Measurements from ENCODE around the gene TANGO6.

The TANGO6 gene

DNA sequence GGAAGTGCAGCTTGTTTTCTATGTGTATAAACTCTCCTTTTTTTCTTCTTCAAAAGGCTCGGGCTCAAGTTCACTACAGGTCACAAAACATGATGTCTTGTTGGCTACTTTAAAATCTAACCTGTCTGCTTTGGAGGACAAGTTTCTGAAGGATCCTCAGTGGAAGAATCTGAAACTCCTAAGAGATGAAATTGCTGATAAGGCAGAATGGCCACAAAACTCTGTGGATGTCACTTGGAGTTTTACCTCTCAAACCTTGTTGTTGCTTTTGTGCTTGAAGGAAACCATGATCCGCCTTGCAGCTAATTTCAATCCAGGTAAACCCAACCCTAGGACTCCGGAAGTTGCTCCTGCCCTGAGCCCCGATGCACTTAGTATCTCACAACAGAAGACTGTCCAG is 16.5 kb downstream of the TANGO6 start:
- DNase-seq (ENCODE audit: low read depth), result no peak
- no peak overlapping the region for H3K4me3 ChIP-seq (ENCODE audit: low read depth, low read length)

DNA sequence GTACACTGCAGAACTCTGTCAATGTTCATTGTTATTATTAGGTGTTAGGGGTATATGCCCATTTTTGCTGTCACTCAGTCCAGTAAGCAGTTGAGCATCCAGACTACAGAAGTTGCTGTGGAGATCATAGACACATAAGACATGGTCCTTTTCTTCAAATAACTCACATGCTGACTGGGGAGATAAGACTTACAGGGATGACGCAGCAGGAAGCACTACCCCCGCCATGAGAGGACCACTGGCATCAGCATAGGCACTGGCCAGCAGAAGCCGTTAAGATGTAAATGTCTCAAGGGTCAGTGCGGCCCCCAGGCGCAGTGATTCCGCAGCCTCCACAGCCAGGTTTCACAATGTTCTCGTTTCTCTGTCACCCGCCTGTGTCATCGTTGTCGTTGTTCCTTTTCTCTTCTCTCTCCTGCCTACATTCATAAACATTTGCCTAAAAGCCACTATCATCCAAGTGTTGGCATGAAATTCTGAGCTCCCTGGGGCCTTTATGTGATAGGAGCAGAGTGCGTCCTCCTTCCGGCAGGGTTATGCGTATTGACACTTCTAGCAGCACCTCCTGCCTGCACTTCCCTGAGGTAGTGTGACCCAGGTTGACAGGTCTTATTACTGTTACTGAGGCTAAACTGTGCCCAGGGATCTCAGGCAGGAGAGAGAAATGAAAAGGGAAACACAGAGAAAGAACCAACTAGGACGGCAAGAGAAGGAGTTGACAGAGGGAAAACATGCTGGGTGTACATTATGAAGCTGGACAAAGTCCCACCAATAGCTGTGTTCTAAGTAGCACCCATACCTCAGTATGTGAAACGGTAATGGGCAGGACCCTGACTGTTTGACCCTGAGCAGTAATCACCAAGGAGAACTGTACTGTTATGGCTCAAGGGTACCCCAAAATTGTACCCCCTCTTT is 17.9 kb downstream of the TANGO6 start:
- no peak overlapping the region for H3K4me3 ChIP-seq (ENCODE audit: low read depth, low read length)
- DNase-seq (ENCODE audit: low read depth), result no peak

DNA sequence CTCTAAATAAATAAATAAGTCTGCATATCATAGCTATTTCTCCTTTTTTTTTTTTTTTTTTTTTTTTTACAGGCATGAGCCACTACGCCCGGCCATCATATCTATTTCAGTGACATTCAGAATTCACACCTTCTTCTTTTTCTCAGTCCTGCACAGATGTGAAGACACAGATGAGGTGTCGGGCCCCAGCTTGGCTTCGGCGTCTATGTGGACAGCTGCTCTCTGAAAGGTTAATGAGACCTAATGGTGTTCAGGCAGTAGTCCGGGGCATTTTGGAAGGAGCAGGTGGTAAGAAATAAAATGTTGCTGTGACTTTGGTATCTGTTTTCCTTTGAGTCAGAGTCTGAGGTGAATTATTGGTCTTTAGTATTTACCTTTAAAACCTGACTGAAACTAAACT is 23.6 kb downstream of the TANGO6 start:
- no peak overlapping the region for H3K4me3 ChIP-seq (ENCODE audit: low read depth, low read length)
- no peak for DNase-seq (ENCODE audit: low read depth)

DNA sequence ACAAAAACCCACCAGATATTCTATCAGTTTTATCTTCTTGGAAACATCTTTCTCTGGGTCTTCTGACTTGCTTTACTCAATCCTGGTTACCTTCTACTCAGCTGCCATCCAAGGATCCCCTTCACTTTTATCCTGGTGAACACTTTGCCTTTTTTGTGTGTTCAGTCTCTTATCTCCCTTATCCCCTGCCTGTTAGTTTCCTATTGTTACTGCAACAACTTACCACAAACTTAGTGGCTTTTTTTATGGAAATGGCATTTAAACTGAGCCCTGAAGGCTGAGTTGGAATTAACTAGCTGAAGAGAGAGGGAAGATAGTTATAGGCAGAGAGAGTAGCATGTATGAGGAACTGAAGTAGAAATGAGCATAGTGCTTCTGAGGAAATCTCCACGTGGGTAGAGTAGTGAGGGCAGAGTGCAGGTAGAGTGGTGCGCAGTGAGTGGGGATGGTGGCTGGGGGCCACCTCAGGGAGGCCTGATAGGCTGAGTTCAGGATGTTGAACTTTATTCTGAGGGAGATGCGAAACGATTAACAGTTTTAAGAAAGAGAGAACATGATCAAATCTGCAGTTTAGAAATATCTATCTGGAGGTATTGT is 26.3 kb downstream of the TANGO6 start:
- H3K4me3 ChIP-seq (ENCODE audit: low read depth, low read length), result no peak overlapping the region
- no peak for DNase-seq (ENCODE audit: low read depth)

DNA sequence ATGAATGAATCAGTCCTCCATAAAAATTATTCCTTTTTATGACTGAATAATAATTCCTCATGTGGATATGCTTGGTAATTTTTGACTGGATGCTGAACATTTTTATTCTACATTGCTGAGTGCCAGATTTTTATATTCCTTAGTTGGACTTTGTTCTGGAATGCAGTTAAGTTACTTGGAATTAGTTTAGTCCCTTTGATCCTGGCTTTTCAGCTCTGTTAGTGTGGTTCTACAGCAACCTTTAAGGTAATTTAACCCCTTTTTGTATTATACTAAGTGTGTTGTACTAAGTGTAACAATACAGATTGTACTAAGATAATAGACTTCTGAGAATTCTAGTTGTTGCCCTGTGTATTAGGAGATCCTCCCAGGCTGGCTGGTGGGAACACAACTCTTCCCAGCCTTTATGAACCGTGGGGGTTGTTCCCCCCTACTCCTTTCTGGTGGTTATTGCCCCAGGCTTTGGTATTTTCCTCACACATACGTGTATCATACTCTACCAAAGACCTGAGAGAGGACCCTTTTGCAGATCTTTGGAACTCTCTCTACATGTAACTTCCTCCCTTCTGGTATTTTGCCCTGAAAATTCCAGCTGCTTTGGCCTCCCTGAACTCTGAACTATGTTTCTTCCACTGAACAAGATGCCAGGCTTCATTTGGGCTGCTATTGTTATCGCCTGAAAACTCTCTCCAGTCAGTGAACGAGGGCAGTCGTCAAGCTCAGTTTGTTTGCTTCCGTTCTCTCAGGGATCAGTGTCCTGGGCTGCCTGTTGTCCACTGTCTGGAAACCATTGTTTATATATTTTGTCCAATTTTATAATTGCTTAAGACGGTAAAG is 30.5 kb downstream of the TANGO6 start:
- no peak for DNase-seq (ENCODE audit: low read depth)
- no peak overlapping the region for H3K4me3 ChIP-seq (ENCODE audit: low read depth, low read length)

DNA sequence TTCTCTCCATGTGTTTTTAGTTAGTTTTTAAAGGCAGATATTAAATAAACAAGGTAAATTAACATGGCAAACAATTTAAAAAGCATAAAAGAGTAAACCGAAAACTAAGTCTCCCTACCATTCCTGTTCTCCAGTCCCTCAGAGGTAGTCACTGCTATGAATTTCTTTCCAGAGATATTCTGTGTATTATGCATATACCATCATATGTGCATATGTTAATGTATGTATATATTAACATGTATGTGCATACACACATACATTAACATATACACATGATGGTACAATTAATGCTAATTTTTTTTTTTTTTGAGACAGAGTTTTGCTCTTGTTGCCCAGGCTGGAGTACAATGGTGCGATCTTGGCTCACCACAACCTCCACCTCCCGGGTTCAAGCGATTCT is 32.5 kb downstream of the TANGO6 start:
- no peak overlapping the region for H3K4me3 ChIP-seq (ENCODE audit: low read depth, low read length)
- DNase-seq (ENCODE audit: low read depth), result no peak

DNA sequence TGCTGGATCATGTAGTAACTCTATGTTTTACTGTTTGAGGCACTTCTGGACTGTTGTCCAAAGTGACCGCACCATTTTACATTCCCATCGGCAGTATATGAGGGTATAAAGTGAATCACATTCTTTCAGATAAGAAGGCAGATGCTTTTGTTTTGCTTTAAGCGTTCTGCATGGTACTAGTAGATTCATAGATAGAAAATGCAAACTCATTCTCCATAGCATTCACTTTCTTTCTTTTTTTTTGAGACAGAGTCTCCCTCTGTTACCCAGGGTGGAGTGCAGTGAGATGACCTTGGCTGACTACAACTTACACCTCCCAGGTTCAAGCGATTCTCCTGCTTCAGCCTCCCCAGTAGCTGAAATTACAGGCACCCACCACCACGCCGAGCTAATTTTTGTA is 40.4 kb downstream of the TANGO6 start:
- no peak overlapping the region for H3K4me3 ChIP-seq (ENCODE audit: low read depth, low read length)
- DNase-seq (ENCODE audit: low read depth), result no peak

DNA sequence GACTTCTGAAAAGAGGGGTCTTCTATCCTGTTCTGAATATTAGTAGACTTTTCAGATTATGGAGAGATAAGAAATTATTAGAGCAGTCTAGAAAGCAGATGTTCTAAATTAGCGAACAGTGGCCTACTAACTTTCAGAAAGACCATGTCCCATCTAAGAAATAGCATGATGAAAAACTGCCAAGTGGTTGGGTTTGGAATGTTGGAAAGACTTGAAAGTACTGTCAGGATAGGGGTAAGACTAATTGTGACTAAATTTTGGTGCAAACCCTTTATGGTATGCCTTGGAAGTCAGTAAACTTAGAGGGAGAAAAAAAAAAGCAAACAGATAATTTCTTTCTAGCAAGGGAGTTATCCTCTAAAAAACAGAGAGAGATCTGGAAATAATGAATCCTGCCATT is 41.1 kb downstream of the TANGO6 start:
- no peak for DNase-seq (ENCODE audit: low read depth)

DNA sequence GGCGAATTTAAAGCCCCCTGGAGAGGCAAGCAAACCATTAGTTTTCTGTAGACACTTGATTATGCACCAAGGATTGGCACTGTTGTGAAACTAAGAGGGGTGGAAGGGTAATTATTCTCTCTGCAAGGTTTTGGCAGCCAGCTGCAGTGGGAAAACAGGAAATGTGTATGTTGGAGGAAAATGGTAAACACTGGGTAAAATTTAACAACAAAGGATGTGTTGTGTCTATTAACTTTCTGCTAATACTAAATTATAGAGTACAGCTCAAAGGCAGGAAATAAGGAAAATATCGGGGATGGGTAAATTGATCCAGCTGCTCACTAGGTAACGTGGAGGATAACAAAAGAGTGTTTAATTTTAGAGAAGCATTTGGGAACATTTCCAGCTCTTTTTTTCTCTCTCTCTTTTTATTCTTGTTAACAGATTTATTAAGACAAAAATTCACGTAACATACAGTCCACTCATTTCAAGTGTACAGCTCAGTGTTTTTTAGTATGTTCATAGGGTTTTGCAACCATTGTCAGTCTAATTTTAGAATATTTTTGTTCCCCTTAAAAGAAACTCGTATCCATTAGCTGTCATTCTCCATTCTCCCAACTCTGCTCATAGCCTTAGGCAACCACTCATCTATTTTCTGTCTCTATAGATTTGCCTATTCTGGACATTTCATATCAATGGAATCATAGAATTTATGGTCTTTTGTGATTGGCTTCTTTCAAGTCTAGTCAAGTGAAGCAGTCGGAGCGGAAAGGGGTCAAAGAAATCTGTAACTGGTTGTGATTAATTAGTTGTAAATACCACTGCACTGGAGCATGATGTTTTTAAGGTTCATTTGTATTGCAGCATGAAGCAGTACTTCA is 41.8 kb downstream of the TANGO6 start:
- H3K4me3 ChIP-seq (ENCODE audit: low read depth, low read length), result no peak overlapping the region
- no peak for DNase-seq (ENCODE audit: low read depth)

More for the DNA sequence above, 41.1 kb downstream of the TANGO6 start:
- no peak overlapping the region for H3K4me3 ChIP-seq (ENCODE audit: low read depth, low read length)

DNA sequence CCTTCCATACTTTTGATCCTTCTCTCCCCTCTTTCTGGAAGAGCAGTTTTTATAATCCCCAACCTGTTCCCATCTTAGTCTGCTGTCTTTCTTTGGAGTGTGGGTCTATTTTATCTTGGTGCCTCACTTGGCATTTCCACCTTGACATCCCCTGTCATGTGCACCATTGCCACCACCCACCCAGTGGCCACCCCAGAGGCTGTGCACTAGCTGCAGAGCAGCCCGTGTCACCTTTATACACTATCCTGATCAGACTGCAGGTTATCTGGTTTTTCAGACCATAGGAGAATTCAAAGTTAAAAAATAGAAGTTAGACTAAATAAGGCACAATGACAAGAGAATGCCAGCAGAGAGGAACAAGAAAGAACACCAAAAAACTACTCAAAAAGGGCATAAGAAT is 43.8 kb downstream of the TANGO6 start:
- no peak for DNase-seq (ENCODE audit: low read depth)
- no peak overlapping the region for H3K4me3 ChIP-seq (ENCODE audit: low read depth, low read length)

DNA sequence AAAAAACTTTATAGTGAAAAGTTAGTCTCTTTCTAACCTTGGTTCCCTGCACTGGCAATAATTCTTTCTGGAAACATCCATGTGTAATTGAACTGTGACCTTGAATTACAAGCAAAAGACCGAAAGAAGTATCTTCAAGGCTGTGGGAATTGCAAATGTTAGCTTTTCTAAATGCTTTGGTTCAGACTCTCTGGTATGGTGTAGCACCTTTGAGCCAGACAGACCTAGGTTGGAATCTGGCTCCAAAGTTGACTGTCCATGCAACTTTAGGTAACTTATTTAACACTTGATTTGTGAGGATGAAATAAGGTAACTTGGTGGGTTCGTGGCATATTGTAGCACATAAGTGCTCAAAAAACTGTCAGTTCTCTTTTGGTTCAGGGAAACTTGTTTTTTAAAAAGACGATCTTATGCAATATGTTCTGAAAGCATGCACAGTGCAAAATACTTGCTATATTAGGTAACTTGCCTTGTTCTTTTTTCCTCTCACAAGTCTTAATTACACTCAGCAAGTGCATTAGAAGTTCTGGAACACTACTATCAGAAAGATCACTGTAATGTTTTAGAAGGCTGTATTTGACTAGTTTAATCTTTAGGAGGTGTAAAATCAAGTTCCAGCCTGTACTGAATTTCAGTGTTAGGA is 46.3 kb downstream of the TANGO6 start:
- no peak for DNase-seq (ENCODE audit: low read depth)
- no peak overlapping the region for H3K4me3 ChIP-seq (ENCODE audit: low read depth, low read length)

DNA sequence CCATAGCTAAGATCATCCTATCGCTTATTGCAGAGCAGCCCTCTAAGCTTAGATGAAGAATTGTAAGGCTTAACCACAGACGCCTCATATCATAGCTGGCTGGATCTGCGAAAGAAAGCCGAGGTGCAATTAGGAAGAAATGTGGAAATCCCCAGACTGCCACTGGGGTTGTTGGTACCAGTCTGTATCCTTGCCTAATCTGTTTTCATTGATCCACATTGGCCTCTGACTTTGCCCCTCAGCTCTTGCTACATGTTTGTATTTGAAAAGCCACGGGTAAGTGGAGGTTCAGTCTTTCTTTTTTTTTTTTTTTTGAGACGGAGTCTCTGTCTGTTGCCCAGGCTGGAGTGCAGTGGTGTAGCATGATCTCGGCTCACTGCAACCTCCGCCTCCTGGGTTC is 48.9 kb downstream of the TANGO6 start:
- no peak for DNase-seq (ENCODE audit: low read depth)
- no peak overlapping the region for H3K4me3 ChIP-seq (ENCODE audit: low read depth, low read length)

DNA sequence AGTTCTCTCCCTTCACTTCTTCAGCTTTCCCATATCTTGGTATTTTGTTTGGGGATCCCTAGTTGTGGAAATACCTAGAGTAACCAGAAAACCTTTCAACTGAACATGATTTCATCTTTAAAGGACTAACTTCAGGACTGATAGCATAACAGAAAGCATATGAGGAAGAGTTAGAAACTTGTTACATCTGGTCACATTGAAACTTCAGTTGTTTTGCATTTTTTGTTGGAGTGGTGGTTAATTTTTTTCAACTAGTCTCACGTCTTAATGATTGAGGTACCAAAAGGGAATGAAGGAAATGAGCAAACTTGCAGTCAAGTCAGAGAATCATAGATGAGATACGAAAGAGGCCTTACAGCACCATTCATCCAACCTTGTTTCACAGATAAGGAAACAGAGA is 49.6 kb downstream of the TANGO6 start:
- H3K4me3 ChIP-seq (ENCODE audit: low read depth, low read length), result no peak overlapping the region

DNA sequence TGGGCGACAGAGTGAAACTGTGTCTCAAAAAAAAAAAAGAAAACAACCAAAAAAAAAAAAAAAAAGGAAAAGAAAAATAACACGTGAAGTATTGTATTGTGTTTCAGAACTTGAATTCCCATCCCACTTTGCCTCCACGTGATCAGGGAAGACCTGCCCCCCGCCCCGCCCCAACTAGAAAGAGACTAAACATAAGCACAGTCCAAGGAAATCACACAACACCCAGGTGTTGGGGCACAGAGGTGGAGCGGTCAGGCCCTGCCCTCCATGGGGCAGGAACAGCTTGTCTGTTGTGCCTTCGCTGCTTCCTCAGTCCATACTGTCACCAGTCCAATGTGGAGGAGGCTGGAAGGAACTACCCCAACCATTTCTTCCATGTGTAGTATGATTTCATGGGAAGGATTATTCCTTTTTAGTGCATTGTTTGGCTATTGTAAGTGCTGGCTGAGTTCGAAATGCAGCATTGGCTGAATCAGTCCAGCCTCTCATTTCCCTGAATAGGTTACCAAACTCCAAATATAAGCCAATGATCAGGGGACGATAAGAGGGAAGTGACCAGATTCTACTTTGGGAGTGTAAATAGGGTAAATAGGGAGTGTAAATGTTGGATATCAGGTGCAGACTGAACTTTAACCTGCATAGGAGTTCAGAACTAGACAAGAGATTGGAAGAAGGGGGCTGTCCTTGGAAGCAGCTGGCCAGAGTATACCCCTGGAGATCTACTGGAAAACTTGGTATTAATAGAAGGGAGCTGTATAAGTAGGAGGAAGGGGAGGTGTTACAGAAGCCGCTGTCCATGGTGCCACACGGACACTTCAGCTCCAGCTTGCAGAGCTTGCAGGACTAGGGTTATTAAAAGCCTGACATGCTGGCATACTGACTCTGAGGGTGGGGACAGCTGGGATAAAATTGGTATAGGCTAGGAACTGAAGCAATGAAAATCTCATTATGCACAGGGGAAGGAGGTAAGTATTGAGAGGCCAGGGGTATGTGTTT is 50.7 kb downstream of the TANGO6 start:
- no peak overlapping the region for H3K4me3 ChIP-seq (ENCODE audit: low read depth, low read length)
- no peak for DNase-seq (ENCODE audit: low read depth)

More for the DNA sequence above, 49.6 kb downstream of the TANGO6 start:
- DNase-seq (ENCODE audit: low read depth), result no peak

DNA sequence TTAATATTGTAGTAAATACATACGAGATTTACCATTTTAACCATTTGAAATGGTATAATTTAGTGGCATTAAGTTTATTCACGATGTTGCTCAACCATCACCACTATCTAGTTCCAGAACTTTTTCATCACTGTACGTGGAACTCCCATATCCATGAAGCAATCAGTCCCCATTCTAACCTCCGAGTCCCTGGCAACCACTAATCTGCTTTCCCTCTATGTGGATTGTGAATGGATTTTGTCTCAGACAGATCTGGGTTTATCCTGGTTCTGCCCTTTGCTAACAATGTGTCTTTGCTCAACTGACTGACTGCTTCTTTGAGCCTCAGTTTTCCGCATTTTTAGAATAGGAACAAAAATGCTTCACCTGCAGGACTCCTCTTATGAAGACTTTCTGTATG is 51.4 kb downstream of the TANGO6 start:
- no peak overlapping the region for H3K4me3 ChIP-seq (ENCODE audit: low read depth, low read length)
- no peak for DNase-seq (ENCODE audit: low read depth)

DNA sequence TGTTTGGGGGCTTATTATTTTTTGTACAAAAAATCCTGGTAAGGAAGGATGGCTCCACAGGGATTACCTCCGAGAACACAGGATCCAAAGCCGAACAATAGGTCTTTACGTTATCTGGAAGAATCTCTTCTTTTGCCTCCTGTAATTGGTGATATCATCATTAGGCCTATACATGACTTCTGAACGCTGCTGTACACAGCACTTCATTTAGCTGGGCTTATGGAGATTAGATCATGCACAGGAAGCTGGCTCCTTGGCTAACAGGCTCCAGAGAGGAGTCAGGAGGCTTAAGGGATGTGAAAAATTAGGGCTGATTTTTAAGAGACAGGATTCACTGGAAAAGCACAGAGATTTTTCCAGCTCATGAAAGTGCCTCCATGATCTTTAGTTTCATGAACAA is 54.7 kb downstream of the TANGO6 start:
- DNase-seq (ENCODE audit: low read depth), result no peak
- no peak overlapping the region for H3K4me3 ChIP-seq (ENCODE audit: low read depth, low read length)

DNA sequence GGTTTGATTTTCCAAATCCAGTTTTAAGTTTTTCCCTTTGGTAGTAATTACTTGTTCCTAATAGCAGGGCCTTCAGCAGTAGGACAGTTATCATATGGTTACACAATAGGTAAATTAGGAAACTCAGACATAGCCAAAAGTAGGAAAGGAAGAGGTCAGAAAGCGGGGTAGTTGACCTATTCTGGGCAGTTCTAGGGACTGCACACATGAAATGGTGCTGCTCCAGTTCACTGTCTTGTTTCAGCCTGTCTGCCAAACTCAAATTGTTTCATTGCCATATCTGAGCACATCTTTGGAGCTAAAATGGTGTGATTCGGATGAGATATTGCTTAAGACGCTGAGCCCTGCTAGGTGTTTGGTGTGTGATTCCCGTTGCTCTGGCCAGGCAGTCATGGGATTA is 56.7 kb downstream of the TANGO6 start:
- no peak for DNase-seq (ENCODE audit: low read depth)
- H3K4me3 ChIP-seq (ENCODE audit: low read depth, low read length), result no peak overlapping the region
